GM06990 (cell line): Measurements from ENCODE around the gene TYRO3.

Source experiments
- DNase-seq: peaks from one replicate; pipeline ENCODE4 v3.0.0-alpha.2; 2011; ENCODE audit not compliant: insufficient read length; ENCODE audit errors: extremely low read depth
- H3K27me3 ChIP-seq: replicated peaks from 2 replicates; pipeline ENCODE4 v1.6.0; 2011; ENCODE audit warnings: low read length; ENCODE audit not compliant: control insufficient read depth, insufficient read depth
- H3K36me3 ChIP-seq: 2 replicates; pipeline ENCODE4 v1.5.1; 2011; ENCODE audit warnings: low read length; ENCODE audit not compliant: control insufficient read depth, insufficient read depth
- H3K4me3 ChIP-seq: replicated peaks from 2 replicates; pipeline ENCODE4 v1.5.1; 2011; ENCODE audit warnings: low read depth, mild to moderate bottlenecking, control low read depth, low read length
- CTCF ChIP-seq: IDR thresholded peaks from 2 replicates; pipeline ENCODE4 v1.5.1; 2011; ENCODE audit warnings: low read length, control low read depth, mild to moderate bottlenecking, inconsistent platforms; ENCODE audit not compliant: insufficient read depth, poor library complexity, severe bottlenecking

Gene TYRO3

GRCh38 chr15:41564960-41565502 is 6.0 kb downstream of the TYRO3 start:
- Histone ChIP-seq H3K36me3 (no peaks in the 10 kb centered on the region), H3K4me3 (no peak overlapping the region), H3K27me3 (peaks cover 4% of the 10 kb centered on the region)
- no peak for TF ChIP-seq CTCF
- DNase-seq: no peak

DNA sequence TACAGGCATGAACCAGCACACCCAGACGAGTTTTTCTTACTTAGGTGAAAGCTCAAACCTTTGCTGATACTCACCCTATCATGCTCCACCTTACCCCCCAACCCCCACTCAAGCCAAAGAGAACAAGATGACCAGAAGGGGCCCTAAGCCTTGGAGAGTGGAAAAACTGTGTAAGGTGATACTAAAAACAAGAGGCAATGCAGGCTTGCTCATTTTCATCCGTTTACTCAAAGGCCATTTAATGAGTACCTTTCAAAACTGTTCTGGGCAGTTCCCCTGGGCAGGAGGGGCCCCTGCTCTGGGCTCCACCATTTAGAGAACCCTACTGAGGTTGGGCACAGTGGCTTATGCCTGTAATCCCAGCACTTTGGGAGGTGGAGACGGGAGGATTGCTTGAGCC is 6.7 kb downstream of the TYRO3 start:
- no peaks in the 10 kb centered on the region for H3K36me3 ChIP-seq
- H3K4me3 ChIP-seq: no peak overlapping the region
- no peak for TF ChIP-seq CTCF
- peaks cover 2% of the 10 kb centered on the region for H3K27me3 ChIP-seq
- DNase-seq: no peak

DNA sequence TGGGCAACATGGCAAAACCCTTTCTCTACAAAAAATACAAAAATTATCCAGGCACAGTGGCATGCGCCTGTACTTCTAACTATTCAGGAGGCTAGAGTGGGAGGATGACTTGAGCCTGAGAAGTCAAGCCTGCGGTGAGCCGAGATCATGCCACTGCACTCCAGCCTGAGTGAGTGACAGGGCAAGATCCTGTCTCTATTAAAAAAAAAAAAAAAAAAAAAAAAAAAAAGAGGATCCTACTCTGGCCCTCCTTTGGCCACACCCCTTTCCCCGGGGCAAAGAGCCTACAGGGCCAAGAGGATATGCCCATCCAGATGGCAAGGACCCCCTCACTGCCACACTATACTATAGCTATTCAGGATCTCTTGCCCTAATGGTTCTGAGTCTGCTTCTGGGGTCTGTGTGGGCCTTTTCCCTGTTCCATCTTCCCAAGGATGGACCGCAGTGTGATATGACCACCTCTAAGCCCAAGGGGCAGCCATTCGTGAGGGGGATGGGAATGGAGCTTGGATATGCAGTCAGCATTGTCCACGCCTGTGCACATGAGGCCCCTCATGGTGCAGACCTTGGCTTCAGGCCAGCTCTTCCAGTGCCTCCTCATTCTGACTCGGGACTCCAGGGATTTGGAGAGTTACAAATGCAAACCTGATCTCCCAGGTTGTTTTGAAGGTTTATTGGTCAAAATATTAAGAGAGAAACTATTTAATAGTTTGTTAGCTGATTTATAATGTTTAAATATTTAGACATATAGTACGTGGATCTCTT is 7.3 kb downstream of the TYRO3 start:
- no peak overlapping the region for H3K4me3 ChIP-seq
- peaks cover 3% of the 10 kb centered on the region for H3K27me3 ChIP-seq
- no peak for DNase-seq
- TF ChIP-seq CTCF: no peak
- H3K36me3 ChIP-seq: no peaks in the 10 kb centered on the region

DNA sequence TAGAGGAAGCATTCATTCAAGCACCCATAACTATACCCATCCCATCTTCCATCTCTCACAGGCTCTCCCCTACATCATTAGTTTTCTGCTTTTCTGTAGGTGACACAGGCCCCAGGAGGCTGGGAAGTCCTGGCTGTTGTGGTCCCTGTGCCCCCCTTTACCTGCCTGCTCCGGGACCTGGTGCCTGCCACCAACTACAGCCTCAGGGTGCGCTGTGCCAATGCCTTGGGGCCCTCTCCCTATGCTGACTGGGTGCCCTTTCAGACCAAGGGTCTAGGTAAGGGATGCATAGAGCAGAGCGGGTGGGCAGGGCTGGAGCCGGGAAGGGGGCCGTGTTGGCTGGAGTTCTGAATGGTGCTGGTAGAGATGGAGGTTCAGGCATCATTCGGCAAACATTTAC is 8.2 kb downstream of the TYRO3 start:
- no peak overlapping the region for H3K4me3 ChIP-seq
- no peak for TF ChIP-seq CTCF
- H3K36me3 ChIP-seq: no peaks in the 10 kb centered on the region
- peaks cover 3% of the 10 kb centered on the region for H3K27me3 ChIP-seq
- DNase-seq: no peak

GRCh38 chr15:41567862-41568261 is 8.8 kb downstream of the TYRO3 start:
- no peak for TF ChIP-seq CTCF
- Histone ChIP-seq H3K4me3 (no peak overlapping the region), H3K27me3 (peaks cover 3% of the 10 kb centered on the region), H3K36me3 (no peaks in the 10 kb centered on the region)
- no peak for DNase-seq
